SK-MEL-5 (cell line): ENCODE data around the gene NUP98. TPM values are rescaled to one million over a fixed set of nuclear protein-coding genes. Genes with fewer than 3 reads are reported as not detected.
"Not testable (repeated sequence)": the region's sequence is repeated elsewhere in the genome, so short reads cannot be mapped to it uniquely, and the experiment has no call there.

Experiments used
- DNase-seq: peaks from one replicate; pipeline ENCODE4 v3.0.0-alpha.2; 2016; ENCODE audit warnings: low read depth, low spot score
- in situ Hi-C: cut with HindIII; loops from 2 replicates; pipeline ENCODE4 v1.10.0; 2016; ENCODE audit warnings: low sequenced_read_pairs, high pct_unique_total_duplicates, low pct_unique_long_range_greater_than_20kb
- total RNA-seq: library from RNA; depleted of rRNA; stranded (reverse); fragments of >200 nt; shearing (Covaris generic); gene quantifications from 2 replicates; pipeline ENCODE4 v1.2.3, GENCODE V29; 2014

Gene NUP98
- total RNA-seq, 1 experiment from 2014 or later, result 102 TPM

- no peak for DNase-seq
- in situ Hi-C loops, result no loop called here
These were observed 33.4 kb upstream of the NUP98 start for GRCh38 chr11:3830730-3831129.

GRCh38 chr11:3830088-3830487, 32.7 kb upstream of the NUP98 start:
- in situ Hi-C loops, result no loop called here
- DNase-seq, result no peak

GRCh38 chr11:3827434-3828186, 30.3 kb upstream of the NUP98 start:
- in situ Hi-C loops, result no loop called here
- no peak for DNase-seq

DNA sequence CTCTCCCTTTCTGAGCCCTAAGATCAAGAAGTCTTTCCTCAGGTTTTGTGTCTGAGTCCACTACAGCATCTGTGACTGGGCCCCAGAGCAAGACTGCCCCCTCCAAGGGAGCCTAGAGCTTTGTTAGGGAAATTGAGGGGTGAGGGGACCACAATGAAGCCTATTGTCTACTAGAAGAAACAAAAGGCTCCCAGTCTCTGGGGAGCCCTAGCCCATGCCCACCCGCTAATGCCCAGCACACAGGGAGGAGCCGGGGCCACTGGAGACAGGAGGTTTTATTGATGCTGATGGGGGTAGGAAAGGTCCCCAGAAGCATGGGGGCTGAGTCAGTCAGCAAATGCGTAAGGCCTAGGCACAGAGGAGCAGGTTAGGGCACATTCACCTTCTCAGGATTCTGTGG, 29.4 kb upstream of the NUP98 start:
- no peak for DNase-seq
- in situ Hi-C loops, result no loop called here

DNA sequence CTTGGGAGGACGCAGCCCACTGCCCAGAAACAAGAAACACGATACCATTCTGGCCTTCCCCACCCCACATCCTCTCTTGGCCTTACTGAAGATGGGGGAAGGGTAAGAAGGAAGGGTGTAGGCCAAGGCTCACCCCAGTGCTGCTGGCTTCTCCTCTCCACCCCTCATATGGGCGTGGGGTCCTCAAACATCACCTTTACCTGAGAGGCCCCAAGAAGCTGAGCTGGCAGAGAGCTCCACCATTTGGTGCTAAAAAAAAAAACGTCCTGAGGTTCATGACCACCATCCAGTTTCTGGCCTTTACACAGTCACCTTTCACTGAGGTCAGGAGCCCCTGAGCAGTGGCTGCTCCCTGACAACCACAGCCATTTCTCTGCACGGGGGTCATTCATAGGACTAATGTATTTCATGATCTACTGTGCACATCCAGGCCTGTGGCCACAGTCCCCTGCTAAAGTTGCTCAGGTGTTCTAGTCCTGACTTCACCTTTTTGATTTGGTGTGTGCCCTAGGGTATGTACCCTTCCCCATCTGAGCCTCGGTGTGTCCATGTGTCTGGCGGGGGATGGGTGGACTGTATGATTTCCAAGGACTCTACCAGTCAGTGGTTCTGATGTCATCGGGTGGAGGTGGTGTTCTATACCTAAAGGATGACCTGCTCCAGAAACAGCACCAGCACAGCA, 28.3 kb upstream of the NUP98 start:
- DNase-seq, result no peak
- in situ Hi-C loops, result no loop called here

DNA sequence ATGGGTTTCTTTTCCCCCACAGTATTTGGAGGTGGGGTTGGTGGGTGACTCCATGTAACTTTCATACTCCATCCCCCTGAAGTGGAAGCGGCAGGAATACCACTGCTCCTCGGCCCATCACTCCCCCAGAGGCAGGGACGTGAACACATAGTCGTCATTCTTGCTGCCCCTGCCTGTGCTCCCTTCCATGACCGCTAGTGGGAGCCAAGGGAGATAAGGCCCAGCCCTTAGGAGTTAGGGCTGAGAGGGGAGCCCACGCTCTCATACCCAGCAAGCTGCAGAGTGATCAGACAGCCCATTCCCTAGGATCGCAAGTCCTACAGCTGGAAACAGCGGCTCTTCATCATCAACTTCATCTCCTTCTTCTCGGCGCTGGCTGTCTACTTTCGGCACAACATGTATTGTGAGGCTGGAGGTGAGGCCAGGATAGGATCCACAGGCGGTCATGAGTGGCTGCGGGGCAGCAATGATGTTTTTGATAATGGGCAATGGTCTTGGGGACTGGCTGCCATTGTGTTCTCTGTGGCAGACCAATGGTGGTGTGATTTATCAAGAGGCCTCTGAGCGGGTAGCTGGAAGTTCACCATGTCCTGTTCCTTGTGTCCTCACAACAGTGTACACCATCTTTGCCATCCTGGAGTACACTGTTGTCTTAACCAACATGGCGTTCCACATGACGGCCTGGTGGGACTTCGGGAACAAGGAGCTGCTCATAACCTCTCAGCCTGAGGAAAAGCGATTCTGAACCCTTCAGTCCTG, 27.5 kb upstream of the NUP98 start:
- DNase-seq, result peak; percentile 88
- in situ Hi-C loops, result no loop called here

DNA sequence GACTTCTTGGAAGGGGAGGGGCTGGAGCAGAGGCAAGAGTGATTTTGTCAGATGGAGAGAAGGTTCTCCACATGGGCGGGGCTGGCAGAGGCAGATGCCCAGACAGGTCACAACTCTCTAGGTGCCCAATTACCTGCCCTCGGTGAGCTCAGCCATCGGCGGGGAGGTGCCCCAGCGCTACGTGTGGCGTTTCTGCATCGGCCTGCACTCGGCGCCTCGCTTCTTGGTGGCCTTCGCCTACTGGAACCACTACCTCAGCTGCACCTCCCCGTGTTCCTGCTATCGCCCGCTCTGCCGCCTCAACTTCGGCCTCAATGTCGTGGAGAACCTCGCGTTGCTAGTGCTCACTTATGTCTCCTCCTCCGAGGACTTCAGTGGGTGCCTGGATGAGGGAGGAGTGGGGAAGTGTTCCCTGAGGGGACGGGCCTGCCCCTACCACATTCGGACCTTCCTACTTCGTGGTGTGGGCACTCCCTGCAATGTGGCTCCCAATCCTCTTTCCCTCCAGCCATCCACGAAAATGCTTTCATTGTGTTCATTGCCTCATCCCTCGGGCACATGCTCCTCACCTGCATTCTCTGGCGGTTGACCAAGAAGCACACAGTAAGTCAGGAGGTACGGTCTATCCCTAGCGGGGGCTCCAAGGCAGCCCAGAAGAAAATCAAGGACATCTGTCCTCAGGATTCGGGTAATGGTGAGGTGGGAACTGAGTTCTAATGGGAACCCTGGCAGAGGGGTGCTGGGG, 26.6 kb upstream of the NUP98 start:
- in situ Hi-C loops, result no loop called here
- DNase-seq, result peak; percentile 72

DNA sequence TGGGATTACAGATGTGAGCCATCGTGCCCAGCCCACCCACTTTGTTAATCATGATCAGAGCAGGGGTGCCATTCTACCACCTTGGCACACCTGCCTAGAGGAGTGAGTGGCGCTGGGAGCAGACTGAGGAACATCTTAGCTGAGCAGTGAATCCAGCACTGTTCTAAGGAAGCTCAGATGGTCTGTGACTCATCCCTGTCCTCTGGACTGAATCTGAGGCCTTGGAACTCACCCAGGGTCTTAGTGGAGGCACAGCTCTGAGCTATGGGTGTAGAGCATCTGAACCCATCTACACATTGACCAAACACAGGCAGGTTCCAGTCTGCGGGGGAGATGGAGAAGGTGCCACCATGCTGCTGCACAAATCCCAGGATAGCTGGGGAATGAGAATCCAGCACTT, 25.9 kb upstream of the NUP98 start:
- in situ Hi-C loops, result no loop called here
- DNase-seq, result peak; percentile 47

GRCh38 chr11:3822312-3822711, 25.0 kb upstream of the NUP98 start:
- DNase-seq, result no peak
- in situ Hi-C loops, result no loop called here

- DNase-seq, result no peak
- in situ Hi-C loops, result no loop called here
These were observed 23.6 kb upstream of the NUP98 start for GRCh38 chr11:3820971-3821370.

GRCh38 chr11:3817181-3817800, 19.9 kb upstream of the NUP98 start:
- no peak for DNase-seq
- in situ Hi-C loops, result no loop called here

DNA sequence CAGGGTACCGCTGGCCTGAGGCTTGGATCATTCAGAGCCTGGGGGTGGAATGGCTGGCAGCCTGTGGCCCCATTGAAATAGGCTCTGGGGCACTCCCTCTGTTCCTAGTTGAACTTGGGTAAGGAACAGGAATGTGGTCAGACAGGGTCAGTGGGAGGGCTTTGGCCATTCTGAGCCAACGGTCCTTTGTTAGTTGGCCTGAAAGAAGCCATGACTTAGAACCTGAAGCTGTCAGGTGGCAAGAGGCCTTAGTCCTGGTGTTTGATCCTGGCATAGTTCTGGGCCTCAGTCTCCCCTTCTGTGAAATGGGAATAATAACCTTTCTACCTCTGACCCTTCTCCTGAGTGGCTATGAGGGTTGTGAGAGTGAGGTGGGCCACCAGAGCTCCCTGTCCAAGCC, 19.3 kb upstream of the NUP98 start:
- DNase-seq, result no peak
- in situ Hi-C loops, result no loop called here

- in situ Hi-C loops, result no loop called here
- no peak for DNase-seq
These were observed 18.5 kb upstream of the NUP98 start for GRCh38 chr11:3815845-3816244.

DNA sequence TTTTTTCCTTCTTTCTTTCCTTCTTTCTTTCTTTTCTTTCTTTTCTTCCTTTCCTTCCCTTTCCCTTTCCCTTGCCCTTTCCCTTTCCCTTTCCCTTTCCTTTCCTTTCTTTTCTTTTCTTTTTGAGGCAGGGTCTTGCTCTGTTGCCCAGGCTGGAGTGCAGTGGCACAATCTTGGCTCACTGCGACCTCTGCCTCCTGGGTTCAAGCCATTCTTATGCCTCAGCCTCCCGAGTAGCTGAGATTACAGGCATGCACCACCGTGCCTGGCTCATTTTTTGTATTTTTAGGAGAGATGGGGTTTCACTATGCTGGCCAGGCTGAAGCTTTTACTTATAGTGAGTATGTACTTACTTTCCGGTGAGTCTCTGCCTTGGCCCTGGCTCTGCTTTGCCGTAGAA, 17.5 kb upstream of the NUP98 start:
- in situ Hi-C loops, DNase-seq: not testable (repeated sequence)

- no peak for DNase-seq
- in situ Hi-C loops, result no loop called here
These were observed 13.6 kb upstream of the NUP98 start for GRCh38 chr11:3810951-3811350.

DNA sequence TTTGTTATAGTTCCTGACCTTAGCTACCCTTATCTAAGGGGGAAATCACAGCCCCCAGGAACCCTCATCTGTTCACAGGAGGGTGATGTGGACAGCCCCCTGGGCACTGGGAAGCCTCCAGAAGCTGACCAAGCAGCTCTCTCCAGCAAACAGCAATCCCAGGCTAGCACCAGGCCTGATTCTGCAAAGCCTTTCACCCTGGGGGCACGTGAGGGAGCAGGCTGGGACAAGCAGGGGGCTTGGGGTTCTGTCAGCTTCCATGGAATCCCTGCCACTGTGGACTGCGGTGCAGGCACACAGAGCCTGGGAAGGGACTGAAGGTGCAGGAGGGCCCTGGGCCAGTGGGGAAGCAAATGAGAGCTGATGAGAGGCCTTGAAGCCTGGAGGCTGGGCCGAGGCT, 13.1 kb upstream of the NUP98 start:
- DNase-seq, result no peak
- in situ Hi-C loops, result no loop called here

DNA sequence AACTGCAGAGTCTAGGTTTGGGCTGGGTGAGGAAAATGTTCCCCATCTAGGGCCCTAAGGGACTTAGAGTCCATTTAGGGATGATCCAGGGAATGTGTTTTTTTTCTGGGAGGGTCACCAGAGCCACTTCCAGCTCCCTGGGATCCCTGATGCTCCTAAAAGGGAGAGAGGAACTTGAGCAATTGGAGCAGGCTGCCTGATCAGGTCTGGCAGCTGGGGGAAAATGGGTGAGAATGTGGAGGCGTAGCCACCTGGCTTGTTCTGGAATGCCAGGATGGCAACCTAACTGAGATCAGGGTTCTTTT, 12.2 kb upstream of the NUP98 start:
- DNase-seq, result no peak
- in situ Hi-C loops, result no loop called here
